Suprapubic skin (tissue), 4 donors: Measurements from ENCODE around the gene SERPING1.

Experiments used
- EP300 ChIP-seq: sonication (generic); formaldehyde crosslinking; IDR thresholded peaks from one replicate; pipeline ENCODE4 v1.6.1; 2017; ENCODE audit warnings: antibody characterized with exemption
- POLR2A ChIP-seq, 2 donors: fragments of 450-650 bp; IDR thresholded peaks; one replicate each; pipeline ENCODE4 v1.6.1; 2017; ENCODE audit warnings: antibody characterized with exemption in 2 of 2, mild to moderate bottlenecking in 2 of 2, moderate library complexity in 2 of 2
- POLR2AphosphoS5 ChIP-seq, 3 donors: sonication (generic); formaldehyde crosslinking; IDR thresholded peaks; one replicate each; pipeline ENCODE4 v1.6.1; 2017; ENCODE audit warnings: antibody characterized with exemption in 3 of 3
- TF ChIP-seq, protein P1 (sequence below), 2 donors: fragments of 200-600 bp in 1 of 2; fragments of 450-650 bp in 1 of 2; sonication (generic) in 1 of 2; IDR thresholded peaks; one replicate each; pipeline ENCODE4 v1.5.1; 2016 to 2019; ENCODE audit warnings: antibody characterized with exemption in 2 of 2, mild to moderate bottlenecking in 1 of 2, moderate library complexity in 1 of 2

DNA sequence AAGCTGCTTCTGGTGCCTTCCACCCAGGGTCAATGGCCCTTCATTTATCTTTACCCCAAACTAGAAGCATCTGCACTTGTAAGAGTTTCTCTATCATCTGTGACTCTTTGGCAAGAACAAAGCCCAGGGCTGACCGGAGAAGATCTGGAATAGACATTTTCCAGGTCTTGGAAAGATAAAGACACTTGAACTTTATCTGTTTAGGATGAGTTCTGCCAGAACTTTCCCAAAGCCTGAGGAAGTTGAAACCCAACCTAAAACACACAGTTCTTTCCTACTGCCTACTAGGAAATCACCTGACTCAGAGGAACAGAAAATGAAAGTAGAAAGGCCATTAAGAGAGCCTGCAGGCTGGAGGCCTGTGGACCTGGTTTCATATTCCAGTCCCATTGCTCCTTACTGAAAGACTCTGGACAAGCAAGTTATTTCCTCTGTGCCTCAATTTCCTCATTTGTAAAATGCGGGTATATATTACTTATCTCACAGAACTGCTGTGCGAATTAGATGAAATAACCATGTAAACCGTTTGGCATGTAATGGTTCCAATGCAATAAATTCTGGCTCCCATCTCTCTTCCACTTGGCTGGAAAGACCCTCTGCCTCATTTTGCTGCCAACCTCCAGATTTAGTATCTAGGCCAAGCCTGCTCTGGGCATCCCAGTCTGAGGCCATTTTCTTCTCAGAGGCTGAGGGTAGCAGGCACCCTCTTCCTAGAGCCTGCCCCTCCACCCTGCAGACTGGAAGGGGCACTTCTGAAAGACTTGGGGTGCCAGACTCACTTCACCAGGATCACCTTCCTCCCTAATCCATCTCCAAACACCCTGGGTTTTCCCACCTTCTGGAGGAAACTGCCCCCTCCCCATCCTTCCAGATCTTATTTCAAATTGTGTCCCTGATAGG lies 31.2 kb upstream of the SERPING1 start:
- TF ChIP-seq POLR2A (IDR thresholded peaks at IDR 0.05) (no peak), POLR2AphosphoS5 (IDR thresholded peaks at IDR 0.05) (no peak), EP300 (no peak)
- TF ChIP-seq, protein P1, sequence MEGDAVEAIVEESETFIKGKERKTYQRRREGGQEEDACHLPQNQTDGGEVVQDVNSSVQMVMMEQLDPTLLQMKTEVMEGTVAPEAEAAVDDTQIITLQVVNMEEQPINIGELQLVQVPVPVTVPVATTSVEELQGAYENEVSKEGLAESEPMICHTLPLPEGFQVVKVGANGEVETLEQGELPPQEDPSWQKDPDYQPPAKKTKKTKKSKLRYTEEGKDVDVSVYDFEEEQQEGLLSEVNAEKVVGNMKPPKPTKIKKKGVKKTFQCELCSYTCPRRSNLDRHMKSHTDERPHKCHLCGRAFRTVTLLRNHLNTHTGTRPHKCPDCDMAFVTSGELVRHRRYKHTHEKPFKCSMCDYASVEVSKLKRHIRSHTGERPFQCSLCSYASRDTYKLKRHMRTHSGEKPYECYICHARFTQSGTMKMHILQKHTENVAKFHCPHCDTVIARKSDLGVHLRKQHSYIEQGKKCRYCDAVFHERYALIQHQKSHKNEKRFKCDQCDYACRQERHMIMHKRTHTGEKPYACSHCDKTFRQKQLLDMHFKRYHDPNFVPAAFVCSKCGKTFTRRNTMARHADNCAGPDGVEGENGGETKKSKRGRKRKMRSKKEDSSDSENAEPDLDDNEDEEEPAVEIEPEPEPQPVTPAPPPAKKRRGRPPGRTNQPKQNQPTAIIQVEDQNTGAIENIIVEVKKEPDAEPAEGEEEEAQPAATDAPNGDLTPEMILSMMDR (IDR thresholded peaks at IDR 0.05): no peak
